Body of pancreas (tissue), 4 donors: Measurements from ENCODE around the gene BEX4. TPM values are rescaled to one million over a fixed set of nuclear protein-coding genes. Genes with fewer than 3 reads are reported as not detected.
A peak's percentile ranks its signal among the peaks of the same experiment; 100 is the strongest.

Experiments
- ATAC-seq: fragments of 150-250 bp; one replicate; pipeline ENCODE4 v1.9.1; 2016
- DNase-seq, 4 donors: peaks; one replicate each; pipeline ENCODE4 v3.0.0-alpha.2; 2019
- H3K27ac ChIP-seq, 4 donors: fragments of 200-600 bp; sonication (generic); 1 replicate in 3 of 4; 2 replicates in 1 of 4; pipeline versions ENCODE4 v1.5.1 to v1.6.1; 2016 to 2019; ENCODE audit warnings: mild to moderate bottlenecking in 1 of 4, mixed read lengths in 1 of 4, moderate library complexity in 1 of 4
- H3K27me3 ChIP-seq, 2 donors: fragments of 200-600 bp; sonication (generic); one replicate each; pipeline ENCODE4 v1.6.0; 2016; ENCODE audit warnings: mild to moderate bottlenecking in 1 of 2
- H3K36me3 ChIP-seq, 2 donors: fragments of 200-600 bp; sonication (generic); replicated peaks in 1 of 2; 2 replicates each; pipeline ENCODE4 v1.5.1; 2016; ENCODE audit warnings: low read depth in 2 of 2; ENCODE audit not compliant: insufficient read depth in 1 of 2
- H3K4me1 ChIP-seq: fragments of 200-600 bp; sonication (generic); one replicate; pipeline ENCODE4 v1.6.0; 2016
- H3K4me3 ChIP-seq, 2 donors: fragments of 200-600 bp; sonication (generic); 1 replicate in 1 of 2; 2 replicates in 1 of 2; pipeline ENCODE4 v1.5.1; 2016 to 2019
- H3K9me3 ChIP-seq, 3 donors: fragments of 200-600 bp; sonication (generic); 1 replicate in 2 of 3; 2 replicates in 1 of 3; pipeline ENCODE4 v1.5.1; 2016
- POLR2A ChIP-seq, 3 donors: fragments of 450-650 bp; IDR thresholded peaks; one replicate each; pipeline ENCODE4 v1.6.1; 2016; ENCODE audit warnings: antibody characterized with exemption in 3 of 3, mild to moderate bottlenecking in 2 of 3
- WGBS, 2 donors: methylation state at CpG; one replicate each; pipeline ENCODE4 v1.1.5; 2017; 5-methylcytosine and 5-hydroxymethylcytosine counted together
- intact Hi-C: fragments of 100-400 bp; cut with DNase I; formaldehyde crosslinking; loops from one replicate; pipeline ENCODE4 v1.15.1; 2023
- total RNA-seq, 2 donors: library from RNA; depleted of rRNA; stranded (reverse); fragments of >200 nt; gene quantifications; one replicate each; pipeline ENCODE4 v1.1.0, GENCODE V29; 2016
- TF ChIP-seq, protein P1 (sequence below), 7 experiments: fragments of 450-650 bp in 4 of 7; fragments of 200-600 bp in 3 of 7; sonication (generic) in 3 of 7; IDR thresholded peaks; one replicate each; pipeline ENCODE4 v1.5.1; 2016 to 2019; ENCODE audit warnings: antibody characterized with exemption in 7 of 7

The BEX4 gene
- total RNA-seq, 2 donors from 2014 or later, result 7.9 to 14.8 TPM

DNA sequence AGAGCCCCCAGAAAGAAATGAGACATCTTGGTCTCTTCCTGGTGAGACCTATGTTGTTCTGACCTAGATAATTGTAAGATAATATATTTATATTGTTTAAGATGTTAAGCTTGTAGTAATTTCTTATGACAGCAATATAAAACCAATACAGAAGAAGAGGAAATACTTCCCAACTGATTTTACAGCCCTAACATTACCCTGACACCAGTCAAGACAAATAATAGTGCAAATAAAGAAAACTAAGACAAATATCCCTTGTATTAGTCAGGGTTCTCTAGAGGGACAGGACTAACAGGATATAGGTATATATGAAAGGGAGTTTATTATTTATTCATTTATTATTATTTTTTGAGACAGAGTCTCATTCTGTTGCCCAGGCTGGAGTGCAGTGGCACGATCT is 21.4 kb downstream of the BEX4 start:
- TF ChIP-seq, protein P1, sequence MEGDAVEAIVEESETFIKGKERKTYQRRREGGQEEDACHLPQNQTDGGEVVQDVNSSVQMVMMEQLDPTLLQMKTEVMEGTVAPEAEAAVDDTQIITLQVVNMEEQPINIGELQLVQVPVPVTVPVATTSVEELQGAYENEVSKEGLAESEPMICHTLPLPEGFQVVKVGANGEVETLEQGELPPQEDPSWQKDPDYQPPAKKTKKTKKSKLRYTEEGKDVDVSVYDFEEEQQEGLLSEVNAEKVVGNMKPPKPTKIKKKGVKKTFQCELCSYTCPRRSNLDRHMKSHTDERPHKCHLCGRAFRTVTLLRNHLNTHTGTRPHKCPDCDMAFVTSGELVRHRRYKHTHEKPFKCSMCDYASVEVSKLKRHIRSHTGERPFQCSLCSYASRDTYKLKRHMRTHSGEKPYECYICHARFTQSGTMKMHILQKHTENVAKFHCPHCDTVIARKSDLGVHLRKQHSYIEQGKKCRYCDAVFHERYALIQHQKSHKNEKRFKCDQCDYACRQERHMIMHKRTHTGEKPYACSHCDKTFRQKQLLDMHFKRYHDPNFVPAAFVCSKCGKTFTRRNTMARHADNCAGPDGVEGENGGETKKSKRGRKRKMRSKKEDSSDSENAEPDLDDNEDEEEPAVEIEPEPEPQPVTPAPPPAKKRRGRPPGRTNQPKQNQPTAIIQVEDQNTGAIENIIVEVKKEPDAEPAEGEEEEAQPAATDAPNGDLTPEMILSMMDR (IDR thresholded peaks at IDR 0.05), result no peak
- no peak for TF ChIP-seq POLR2A (IDR thresholded peaks at IDR 0.05)
- DNase-seq, result no peak

GRCh38 chrX:103240155-103240554 is 25.2 kb downstream of the BEX4 start:
- H3K4me3 ChIP-seq, result no peak overlapping the region
- no peaks in the 10 kb centered on the region for H3K9me3 ChIP-seq
- H3K27me3 ChIP-seq, result no peaks in the 10 kb centered on the region
- TF ChIP-seq POLR2A (IDR thresholded peaks at IDR 0.05), result no peak
- TF ChIP-seq, protein P1 (IDR thresholded peaks at IDR 0.05), result no peak
- no peak for DNase-seq
- intact Hi-C loops, result no loop called here
- H3K27ac ChIP-seq, result no peak overlapping the region
- H3K36me3 ChIP-seq, result no peaks in the 10 kb centered on the region
- no peak for ATAC-seq
- H3K4me1 ChIP-seq, result no peaks in the 10 kb centered on the region

More for the DNA sequence above, 21.4 kb downstream of the BEX4 start:
- Histone ChIP-seq H3K27ac (no peak overlapping the region), H3K9me3 (no peaks in the 10 kb centered on the region), H3K4me1 (no peaks in the 10 kb centered on the region), H3K36me3 (no peaks in the 10 kb centered on the region), H3K4me3 (no peak overlapping the region), H3K27me3 (no peaks in the 10 kb centered on the region)
- no peak for ATAC-seq
- intact Hi-C loops, result no loop called here
- WGBS, 2 donors, result 75 to 89% methylated on average over 1 of the region's 1 CpG

GRCh38 chrX:103248553-103248952 is 33.6 kb downstream of the BEX4 start:
- no peak for ATAC-seq
- Histone ChIP-seq H3K27me3 (no peaks in the 10 kb centered on the region), H3K9me3 (no peaks in the 10 kb centered on the region), H3K27ac (no peak overlapping the region), H3K4me1 (no peaks in the 10 kb centered on the region), H3K36me3 (no peaks in the 10 kb centered on the region), H3K4me3 (no peak overlapping the region)
- DNase-seq, result peak in 1 of 4 donors; percentile 7
- TF ChIP-seq POLR2A (IDR thresholded peaks at IDR 0.05), result no peak
- TF ChIP-seq, protein P1 (IDR thresholded peaks at IDR 0.05), result peak in 5 of 7 experiments; percentile 20 to 35 (median 35)
- intact Hi-C loops, result no loop called here

- ATAC-seq (no peak), DNase-seq (no peak)
- no peaks in the 10 kb centered on the region for H3K27me3 ChIP-seq
- TF ChIP-seq POLR2A (IDR thresholded peaks at IDR 0.05), result no peak
- TF ChIP-seq, protein P1 (IDR thresholded peaks at IDR 0.05), result no peak
- WGBS, 2 donors, result 63 to 67% methylated on average over 1 of the region's 1 CpG
- H3K4me1 ChIP-seq, result no peaks in the 10 kb centered on the region
- no peaks in the 10 kb centered on the region for H3K9me3 ChIP-seq
- H3K27ac ChIP-seq, result no peak overlapping the region
- H3K36me3 ChIP-seq, result no peaks in the 10 kb centered on the region
- H3K4me3 ChIP-seq, result no peak overlapping the region
- intact Hi-C loops, result no loop called here
These were observed 34.9 kb downstream of the BEX4 start for GRCh38 chrX:103249805-103250204.

DNA sequence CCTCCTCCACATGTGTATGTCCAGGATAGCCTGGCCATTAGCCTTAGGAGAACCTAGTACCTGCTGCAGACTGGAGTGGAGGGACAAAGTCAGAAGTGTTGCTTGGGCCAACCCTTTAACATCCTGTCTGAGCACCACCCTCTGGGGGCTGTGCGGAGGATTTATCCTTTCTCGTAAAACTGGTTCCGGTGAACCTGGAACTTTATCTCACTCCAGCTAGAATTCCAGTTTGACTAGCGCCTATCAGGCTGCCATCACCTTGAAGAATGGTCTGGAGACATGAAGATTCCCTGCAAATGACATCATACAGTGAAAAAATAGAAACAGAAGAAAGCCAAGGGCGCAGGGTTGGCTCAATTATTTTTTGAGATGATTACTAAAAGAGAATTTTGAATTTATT is 36.1 kb downstream of the BEX4 start:
- Histone ChIP-seq H3K9me3 (no peaks in the 10 kb centered on the region), H3K36me3 (no peaks in the 10 kb centered on the region), H3K27me3 (no peaks in the 10 kb centered on the region), H3K4me1 (no peaks in the 10 kb centered on the region), H3K4me3 (no peak overlapping the region), H3K27ac (no peak overlapping the region)
- ATAC-seq (no peak), DNase-seq (no peak)
- WGBS, 2 donors, result 50 to 53% methylated on average over 5 of the region's 5 CpGs
- intact Hi-C loops, result no loop called here
- no peak for TF ChIP-seq POLR2A (IDR thresholded peaks at IDR 0.05)
- TF ChIP-seq, protein P1 (IDR thresholded peaks at IDR 0.05), result no peak
